HEK293 (cell line): ENCODE measurements around the gene LSP1.

Experiments
- CTCF ChIP-seq: fragments of 450-650 bp; formaldehyde crosslinking; IDR thresholded peaks from 2 replicates; pipeline ENCODE4 v1.5.1; 2016; ENCODE audit warnings: missing biosample characterization, missing genetic modification characterization
- ZNF169 ChIP-seq: fragments of 450-650 bp; formaldehyde crosslinking; IDR thresholded peaks from 2 replicates; pipeline ENCODE4 v1.5.1; 2016; ENCODE audit warnings: missing biosample characterization, missing genetic modification characterization
- ZNF548 ChIP-seq: fragments of 450-650 bp; formaldehyde crosslinking; IDR thresholded peaks from 2 replicates; pipeline ENCODE4 v1.5.1; 2016; ENCODE audit warnings: missing biosample characterization, missing genetic modification characterization
- ZNF549 ChIP-seq: fragments of 450-650 bp; IDR thresholded peaks from 2 replicates; pipeline ENCODE4 v1.5.1; 2018; ENCODE audit warnings: missing biosample characterization, missing genetic modification characterization, mild to moderate bottlenecking, inconsistent platforms, moderate library complexity
- ZNF558 ChIP-seq: fragments of 450-650 bp; formaldehyde crosslinking; IDR thresholded peaks from 2 replicates; pipeline ENCODE4 v1.5.1; 2016; ENCODE audit warnings: missing biosample characterization, missing genetic modification characterization
- TF ChIP-seq, protein P1 (sequence below): fragments of 450-650 bp; formaldehyde crosslinking; IDR thresholded peaks from 2 replicates; pipeline ENCODE4; 2016; ENCODE audit warnings: missing biosample characterization, missing genetic modification characterization

- TF ChIP-seq ZNF549 (tag by site-specific recombination) (no peak), ZNF548 (no peak), CTCF (tag by site-specific recombination) (no peak), ZNF169 (tag by site-specific recombination) (no peak), ZNF558 (no peak)
- TF ChIP-seq, protein P1, sequence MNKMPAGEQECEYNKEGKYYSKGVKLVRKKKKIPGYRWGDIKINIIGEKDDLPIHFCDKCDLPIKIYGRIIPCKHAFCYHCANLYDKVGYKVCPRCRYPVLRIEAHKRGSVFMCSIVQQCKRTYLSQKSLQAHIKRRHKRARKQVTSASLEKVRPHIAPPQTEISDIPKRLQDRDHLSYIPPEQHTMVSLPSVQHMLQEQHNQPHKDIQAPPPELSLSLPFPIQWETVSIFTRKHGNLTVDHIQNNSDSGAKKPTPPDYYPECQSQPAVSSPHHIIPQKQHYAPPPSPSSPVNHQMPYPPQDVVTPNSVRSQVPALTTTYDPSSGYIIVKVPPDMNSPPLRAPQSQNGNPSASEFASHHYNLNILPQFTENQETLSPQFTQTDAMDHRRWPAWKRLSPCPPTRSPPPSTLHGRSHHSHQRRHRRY (tag by site-specific recombination), result no peak
Observed at GRCh38 chr11:1934335-1935155, 81.7 kb downstream of the LSP1 start.
